GM12878 (cell line): Measurements from ENCODE around the gene APOA4. TPM values are rescaled to one million over a fixed set of nuclear protein-coding genes. Genes with fewer than 3 reads are reported as not detected.

Experiments used
- ATAC-seq: fragments of 200-7000 bp; cut with Tn5 transposase; 3 replicates; pipeline ENCODE4 v1.9.1; 2020; ENCODE audit warnings: mild to moderate bottlenecking, moderate library complexity
- BruUV-seq: library from RNA; stranded (reverse); fragments of 400-500 nt; replicated peaks from 2 replicates; lab custom pipeline; 2021; lab: Mats Ljungman, UMichigan
- CTCF ChIA-PET: fragments of 300-600 bp; sonication (Branson Sonifier 250); formaldehyde crosslinking; extraction: SDS; loops from one replicate; lab custom pipeline; 2021; ENCODE audit warnings: inconsistent platforms; lab: Yijun Ruan, JAX
- POLR2A ChIA-PET: fragments of 350-600 bp; formaldehyde crosslinking; extraction: SDS; loops from one replicate; lab custom pipeline; 2021; ENCODE audit warnings: inconsistent platforms; lab: Charles Lee
- RAD21 ChIA-PET: fragments of 300-600 bp; sonication (Branson Sonifier 250); formaldehyde crosslinking; loops from one replicate; lab custom pipeline; 2023; ENCODE audit warnings: antibody characterized with exemption; ENCODE audit not compliant: unreplicated experiment; lab: Charles Lee
- SMC1A ChIA-PET: fragments of 300-600 bp; sonication (Branson Sonifier 250); formaldehyde crosslinking; loops from one replicate; lab custom pipeline; 2023; ENCODE audit not compliant: unreplicated experiment, uncharacterized antibody; lab: Charles Lee
- DNase-seq: peaks from one replicate; pipeline ENCODE4 v3.0.0-alpha.2; 2011; ENCODE audit warnings: low read depth, low spot score
- FAIRE-seq: peaks from 3 replicates; lab custom pipeline; 2011; peaks lifted over from hg19 to GRCh38; lab: Jason Lieb, UNC
- H2AFZ ChIP-seq: 2 replicates; pipeline ENCODE4 v1.6.0; 2011; ENCODE audit warnings: low read depth, low read length, control low read depth; ENCODE audit not compliant: control insufficient read depth
- H3K27ac ChIP-seq: 2 replicates; pipeline ENCODE4 v1.5.1; 2011; ENCODE audit warnings: control low read depth; ENCODE audit not compliant: control insufficient read depth, insufficient read depth
- H3K27me3 ChIP-seq, 2 experiments: replicated peaks in 1 of 2; 2 replicates each; pipeline versions ENCODE4 v1.6.0 to v1.6.1; 2011; ENCODE audit warnings: low read length in 1 of 2; ENCODE audit not compliant: control insufficient read depth in 2 of 2, insufficient read depth in 2 of 2
- H3K36me3 ChIP-seq, 2 experiments: 2 replicates each; pipeline ENCODE4 v1.5.1; 2011; ENCODE audit warnings: low read length in 1 of 2; ENCODE audit not compliant: control insufficient read depth in 2 of 2, insufficient read depth in 2 of 2
- H3K4me1 ChIP-seq: 2 replicates; pipeline ENCODE4 v1.6.1; 2011; ENCODE audit warnings: mild to moderate bottlenecking, low read length, moderate library complexity, mixed read lengths; ENCODE audit not compliant: control insufficient read depth, insufficient read depth
- H3K4me2 ChIP-seq: 2 replicates; pipeline ENCODE4 v1.6.0; 2011; ENCODE audit warnings: control low read depth; ENCODE audit not compliant: control insufficient read depth, insufficient read depth
- H3K4me3 ChIP-seq: fragments of 200-600 bp; sonication (generic); 2 replicates; pipeline ENCODE4 v1.5.1; 2016
- H3K79me2 ChIP-seq: 2 replicates; pipeline ENCODE4 v1.6.0; 2011; ENCODE audit warnings: low read length; ENCODE audit not compliant: control insufficient read depth, insufficient read depth
- H3K9ac ChIP-seq: 2 replicates; pipeline ENCODE4 v1.8.0; 2011; ENCODE audit warnings: low read length, control low read depth, mixed read lengths; ENCODE audit not compliant: control insufficient read depth, insufficient read depth
- H3K9me3 ChIP-seq: replicated peaks from 3 replicates; pipeline ENCODE4 v1.5.1; 2011; ENCODE audit warnings: mild to moderate bottlenecking, low read length; ENCODE audit not compliant: control insufficient read depth, insufficient read depth
- H4K20me1 ChIP-seq: 2 replicates; pipeline ENCODE4 v1.6.0; 2011; ENCODE audit not compliant: control insufficient read depth, insufficient read depth
- ASH2L ChIP-seq: fragments of 300-600, 200-600 bp; sonication (generic); IDR thresholded peaks from 2 replicates; pipeline ENCODE4 v1.6.1; 2017; ENCODE audit warnings: low read depth, mild to moderate bottlenecking, borderline replicate concordance
- CHD4 ChIP-seq: fragments of 200-600 bp; sonication (generic); IDR thresholded peaks from 2 replicates; pipeline ENCODE4 v1.6.1; 2016; ENCODE audit warnings: mild to moderate bottlenecking
- CREM ChIP-seq: IDR thresholded peaks from 2 replicates; pipeline ENCODE4 v1.6.1; 2014; ENCODE audit warnings: antibody characterized with exemption, low read depth
- DPF2 ChIP-seq: fragments of 450-650 bp; IDR thresholded peaks from 2 replicates; pipeline ENCODE4 v1.6.1; 2017; ENCODE audit warnings: mild to moderate bottlenecking
- EGR1 ChIP-seq, 2 experiments: IDR thresholded peaks; 1 replicate in 1 of 2; 2 replicates in 1 of 2; pipeline ENCODE4 v1.6.1; 2011 to 2012; ENCODE audit warnings: low read depth in 2 of 2, low read length in 2 of 2, borderline replicate concordance in 1 of 2, mild to moderate bottlenecking in 1 of 2, moderate library complexity in 1 of 2
- EZH2 ChIP-seq: IDR thresholded peaks from 2 replicates; pipeline ENCODE4 v1.6.1; 2012; ENCODE audit warnings: low read depth, mild to moderate bottlenecking, control low read depth, inconsistent platforms, low read length, borderline replicate concordance; ENCODE audit not compliant: control insufficient read depth
- NFIC ChIP-seq: IDR thresholded peaks from 2 replicates; pipeline ENCODE4 v1.6.1; 2012; ENCODE audit warnings: low read depth, mild to moderate bottlenecking, inconsistent platforms, low read length, moderate library complexity
- PAX5 ChIP-seq: IDR thresholded peaks from 2 replicates; pipeline ENCODE4 v1.6.1; 2011; ENCODE audit warnings: low read depth, low read length, borderline replicate concordance
- RFX5 ChIP-seq: IDR thresholded peaks from 2 replicates; pipeline ENCODE4 v1.6.1; 2011; ENCODE audit warnings: low read depth, low read length, improper control_type of control experiment
- SUPT20H ChIP-seq: IDR thresholded peaks from 2 replicates; pipeline ENCODE4 v1.6.1; 2011; ENCODE audit warnings: low read depth, mild to moderate bottlenecking, low read length, moderate library complexity, borderline replicate concordance; ENCODE audit not compliant: control insufficient read depth
- TAF1 ChIP-seq: IDR thresholded peaks from 2 replicates; pipeline ENCODE4 v1.6.1; 2011; ENCODE audit warnings: mild to moderate bottlenecking, low read depth, low read length, borderline replicate concordance
- WRNIP1 ChIP-seq: IDR thresholded peaks from 2 replicates; pipeline ENCODE4 v1.6.1; 2011; ENCODE audit warnings: low read depth, low read length, improper control_type of control experiment, borderline replicate concordance
- ZNF622 ChIP-seq: fragments of 450-650 bp; IDR thresholded peaks from 2 replicates; pipeline ENCODE4 v1.6.1; 2017; ENCODE audit warnings: mild to moderate bottlenecking, inconsistent platforms
- WGBS: methylation state at CpG from one replicate; pipeline ENCODE4 v1.1.6; 2016; ENCODE audit warnings: low lambda C conversion rate; ENCODE audit not compliant: insufficient replicate concordance, insufficient coverage; ENCODE audit errors: missing lambda C conversion rate; 5-methylcytosine and 5-hydroxymethylcytosine counted together
- in situ Hi-C: fragments of 300-500 bp; cut with MboI; formaldehyde crosslinking; loops from 9 replicates; pipeline ENCODE4 v1.14.3; 2018; ENCODE audit warnings: mixed read lengths
- intact Hi-C: fragments of 100-400 bp; cut with micrococcal nuclease; formaldehyde crosslinking; loops from one replicate; pipeline ENCODE4 v1.14.2; 2022; ENCODE audit not compliant: unreplicated experiment
- polyA plus RNA-seq, 11 experiments: library from polyadenylated mRNA; depleted of rRNA in 4 of 11; unstranded in 6 of 11; stranded (reverse) in 5 of 11; fragments of >200 nt; fragmentation: Nextera tagmentation in 4 of 11; fragmentation: Illumina TruSeq in 1 of 11; extraction: Ambion mirVana in 4 of 11; extraction: Trizol in 1 of 11; gene quantifications; 1 replicate in 1 of 11; 2 replicates in 10 of 11; pipeline versions ENCODE4 v1.2.1 to v1.2.3, GENCODE V29; 2011 to 2016; ENCODE audit warnings: inconsistent platforms in 2 of 11, missing spikeins in 2 of 11, low read depth in 1 of 11
- total RNA-seq, 4 experiments: library from RNA; depleted of rRNA in 3 of 4; stranded (reverse); fragments of >200 nt in 3 of 4; fragmentation: Illumina TruSeq in 1 of 4; extraction: Trizol in 1 of 4; gene quantifications; 2 replicates each; pipeline versions ENCODE4 v1.2.1 to v1.2.3, GENCODE V29; 2013 to 2021

The APOA4 gene
- total and polyA plus RNA-seq, 10 of the 15 experiments (the other 5 are each of a cell fraction or from before 2014, with no cell fraction given) = not detected

- Histone ChIP-seq H3K4me1 (peaks cover 3% of the 10 kb centered on the region; the same call in 1 of the 2 replicates), H3K4me3 (no peak overlapping the region), H3K9me3 (no peaks in the 10 kb centered on the region), H3K9ac (no peak overlapping the region), H2AFZ (no peak overlapping the region), H3K36me3 (no peaks in the 10 kb centered on the region), H3K27me3 (no peaks in the 10 kb centered on the region), H4K20me1 (no peaks in the 10 kb centered on the region), H3K4me2 (no peak overlapping the region), H3K27ac (no peak overlapping the region), H3K79me2 (no peaks in the 10 kb centered on the region)
- in situ Hi-C loops (no loop called here), intact Hi-C loops (no loop called here)
- ChIA-PET POLR2A (no interaction called here), RAD21 (interaction anchor here (0.6 kb wide), 1 partner anchor 30 kb away, joined by 3 read pairs; no protein-coding TSS in a partner anchor), SMC1A (no interaction called here), CTCF (interaction anchor here (1.1 kb wide), 1 partner anchor 276 kb away, joined by 3 read pairs; no protein-coding TSS in a partner anchor)
- DNase-seq = no peak
- FAIRE-seq = no peak
- BruUV-seq = no TSS peak
- TF ChIP-seq DPF2 (no peak), EGR1 (IDR thresholded peaks at IDR 0.05; ENCODE audit: borderline replicate concordance in 1 of 2, low read depth in 2 of 2, low read length in 2 of 2) (no peak), SUPT20H (no peak), CREM (no peak), EZH2 (no peak), ASH2L (no peak), WRNIP1 (no peak), RFX5 (no peak), CHD4 (no peak), PAX5 (no peak), ZNF622 (no peak), NFIC (no peak), TAF1 (no peak)
- ATAC-seq = no peak
- WGBS = 43% methylated on average over 16 of the region's 17 CpGs
These were observed 7.2 kb upstream of the APOA4 start for GRCh38 chr11:116830184-116830912.
